HepG2 (cell line): ENCODE results near the gene SYNGR4. TPM values are rescaled to one million over a fixed set of nuclear protein-coding genes. Genes with fewer than 3 reads are reported as not detected.

ENCODE experiments used
- CCAR2 ChIP-seq: fragments of 200-400 bp; formaldehyde crosslinking; optimal IDR thresholded peaks from 2 replicates; pipeline ENCODE3; 2018; ENCODE audit warnings: low read depth, mild to moderate bottlenecking, low read length, moderate library complexity
- EP300 ChIP-seq, 3 experiments: sonication (generic) in 1 of 3; formaldehyde crosslinking in 1 of 3; IDR thresholded peaks; 2 replicates each; pipeline versions ENCODE4 v1.5.1 to v1.6.1; 2011 to 2020; ENCODE audit warnings: low read depth in 2 of 3, low read length in 2 of 3, borderline replicate concordance in 1 of 3, improper control_type of control experiment in 1 of 3, mild to moderate bottlenecking in 1 of 3, missing genetic modification reagents in 1 of 3, moderate library complexity in 1 of 3
- FOXK2 ChIP-seq: fragments of 450-650 bp; IDR thresholded peaks from 2 replicates; pipeline ENCODE4 v1.6.1; 2016
- KLF9 ChIP-seq: IDR thresholded peaks from 2 replicates; pipeline ENCODE4 v1.6.1; 2016; ENCODE audit warnings: low read depth
- MTF1 ChIP-seq: sonication (generic); formaldehyde crosslinking; IDR thresholded peaks from 2 replicates; pipeline ENCODE4 v1.5.0; 2020; ENCODE audit warnings: missing genetic modification reagents
- MXD4 ChIP-seq: IDR thresholded peaks from 2 replicates; pipeline ENCODE4 v1.6.1; 2016; ENCODE audit warnings: mild to moderate bottlenecking, missing biosample characterization, missing genetic modification reagents
- NPAS2 ChIP-seq: sonication (generic); formaldehyde crosslinking; IDR thresholded peaks from 2 replicates; pipeline ENCODE4 v1.8.0; 2022; ENCODE audit warnings: mild to moderate bottlenecking, missing genetic modification reagents, borderline replicate concordance
- NR2C2 ChIP-seq: sonication (generic); formaldehyde crosslinking; IDR thresholded peaks from 2 replicates; pipeline ENCODE4 v1.4.0; 2020; ENCODE audit warnings: missing genetic modification reagents, mild to moderate bottlenecking, moderate library complexity, borderline replicate concordance
- ONECUT2 ChIP-seq: sonication (generic); formaldehyde crosslinking; IDR thresholded peaks from 2 replicates; pipeline ENCODE4 v1.4.0; 2020; ENCODE audit warnings: missing genetic modification reagents
- SMAD3 ChIP-seq: sonication (generic); formaldehyde crosslinking; IDR thresholded peaks from 2 replicates; pipeline ENCODE4 v1.4.0; 2020; ENCODE audit warnings: missing genetic modification reagents
- SMYD3 ChIP-seq: sonication (generic); formaldehyde crosslinking; IDR thresholded peaks from 2 replicates; pipeline ENCODE4 v1.8.1; 2023; ENCODE audit warnings: mild to moderate bottlenecking, missing genetic modification reagents
- SNAPC2 ChIP-seq: sonication (generic); formaldehyde crosslinking; IDR thresholded peaks from 2 replicates; pipeline ENCODE4 v1.8.1; 2022; ENCODE audit warnings: mild to moderate bottlenecking, missing genetic modification reagents
- SOX13 ChIP-seq, 3 experiments: fragments of 450-650 bp in 1 of 3; sonication (generic) in 1 of 3; formaldehyde crosslinking in 1 of 3; IDR thresholded peaks in 2 of 3; conservative IDR thresholded peaks in 1 of 3; 2 replicates each; pipeline versions ENCODE4 v1.5.0 to v1.6.1; 2016 to 2020; ENCODE audit warnings: antibody characterized with exemption in 1 of 3, mild to moderate bottlenecking in 1 of 3, missing compliant biosample characterization in 1 of 3, missing genetic modification reagents in 1 of 3, moderate library complexity in 1 of 3
- THYN1 ChIP-seq: sonication (generic); formaldehyde crosslinking; IDR thresholded peaks from 2 replicates; pipeline ENCODE4 v1.8.1; 2023; ENCODE audit warnings: low read depth, mild to moderate bottlenecking, moderate library complexity, missing genetic modification reagents, borderline replicate concordance
- ZBTB40 ChIP-seq, 2 experiments: fragments of 450-650 bp in 1 of 2; sonication (generic) in 1 of 2; formaldehyde crosslinking in 1 of 2; IDR thresholded peaks; 2 replicates each; pipeline versions ENCODE4 v1.6.1 to v1.8.0; 2016 to 2022; ENCODE audit warnings: antibody characterized with exemption in 1 of 2, mild to moderate bottlenecking in 1 of 2, missing genetic modification reagents in 1 of 2
- ZFP36L2 ChIP-seq: sonication (generic); formaldehyde crosslinking; IDR thresholded peaks from 2 replicates; pipeline ENCODE4 v1.4.0; 2020; ENCODE audit warnings: missing genetic modification reagents
- ZMYM2 ChIP-seq: sonication (generic); formaldehyde crosslinking; IDR thresholded peaks from 2 replicates; pipeline ENCODE4 v1.8.0; 2022; ENCODE audit warnings: mild to moderate bottlenecking, missing genetic modification reagents
- ZNF30 ChIP-seq: sonication (generic); formaldehyde crosslinking; IDR thresholded peaks from 2 replicates; pipeline ENCODE4 v1.5.0; 2020; ENCODE audit warnings: mild to moderate bottlenecking, missing genetic modification reagents
- ZNF362 ChIP-seq: sonication (generic); formaldehyde crosslinking; IDR thresholded peaks from 2 replicates; pipeline ENCODE4 v1.4.0; 2020; ENCODE audit warnings: missing genetic modification reagents, mild to moderate bottlenecking, borderline replicate concordance
- polyA plus RNA-seq, 8 experiments: library from polyadenylated mRNA; depleted of rRNA in 3 of 8; stranded (reverse) in 7 of 8; unstranded in 1 of 8; fragments of >200 nt; fragmentation: Illumina TruSeq in 4 of 8; extraction: Trizol in 4 of 8; gene quantifications; 2 replicates each; pipeline versions ENCODE4 v1.2.1 to v1.2.3, GENCODE V29; 2011 to 2016; ENCODE audit warnings: low read depth in 4 of 8, missing spikeins in 1 of 8, mixed read lengths in 1 of 8; ENCODE audit not compliant: insufficient read depth in 1 of 8
- total RNA-seq, 5 experiments: library from RNA; depleted of rRNA; stranded (reverse); fragments of >200 nt; fragmentation: Illumina TruSeq; extraction: Trizol; gene quantifications; 2 replicates each; pipeline ENCODE4 v1.2.3, GENCODE V29; 2016; ENCODE audit warnings: low read depth in 1 of 5

Gene SYNGR4
- total and polyA plus RNA-seq, 2 of the 13 experiments (the other 11 are each of a cell fraction or from before 2014, with no cell fraction given): not detected

- TF ChIP-seq NR2C2: no peak
- TF ChIP-seq THYN1 (CRISPR knock-in tag): no peak
- no peak for TF ChIP-seq ZBTB40 (IDR thresholded peaks at IDR 0.05)
- no peak for TF ChIP-seq ZBTB40 (CRISPR knock-in tag; IDR thresholded peaks at IDR 0.05)
- no peak for TF ChIP-seq ZFP36L2 (CRISPR knock-in tag)
- TF ChIP-seq NPAS2 (CRISPR knock-in tag): no peak
- TF ChIP-seq ZMYM2 (CRISPR knock-in tag): no peak
- TF ChIP-seq MTF1 (CRISPR knock-in tag): no peak
- no peak for TF ChIP-seq SNAPC2 (CRISPR knock-in tag)
- no peak for TF ChIP-seq ZNF30
- no peak for TF ChIP-seq SOX13 (IDR thresholded peaks at IDR 0.05)
- peak in 1 of 2 experiments; percentile 49; a peak in 2 of 4 replicates for TF ChIP-seq SOX13 (CRISPR knock-in tag; conservative IDR thresholded peaks at IDR 0.05 in 1 of 2, IDR thresholded peaks at IDR 0.05 in 1 of 2)
- TF ChIP-seq SMYD3: no peak
- TF ChIP-seq SMAD3 (CRISPR knock-in tag): no peak
- TF ChIP-seq MXD4 (CRISPR knock-in tag): no peak
- TF ChIP-seq ONECUT2 (CRISPR knock-in tag): no peak
- no peak for TF ChIP-seq KLF9 (CRISPR knock-in tag)
- TF ChIP-seq CCAR2: no peak
- no peak for TF ChIP-seq FOXK2
- no peak for TF ChIP-seq EP300 (IDR thresholded peaks at IDR 0.05; ENCODE audit: low read depth in 2 of 2, low read length in 2 of 2)
- no peak for TF ChIP-seq EP300 (CRISPR knock-in tag; IDR thresholded peaks at IDR 0.05; ENCODE audit: borderline replicate concordance)
- TF ChIP-seq ZNF362 (CRISPR knock-in tag): no peak
Observed at GRCh38 chr19:48332662-48333466, 31.3 kb upstream of the SYNGR4 start (continued).
